Measurements from ENCODE around the gene LIPJ.

LIPJ gene

DNA sequence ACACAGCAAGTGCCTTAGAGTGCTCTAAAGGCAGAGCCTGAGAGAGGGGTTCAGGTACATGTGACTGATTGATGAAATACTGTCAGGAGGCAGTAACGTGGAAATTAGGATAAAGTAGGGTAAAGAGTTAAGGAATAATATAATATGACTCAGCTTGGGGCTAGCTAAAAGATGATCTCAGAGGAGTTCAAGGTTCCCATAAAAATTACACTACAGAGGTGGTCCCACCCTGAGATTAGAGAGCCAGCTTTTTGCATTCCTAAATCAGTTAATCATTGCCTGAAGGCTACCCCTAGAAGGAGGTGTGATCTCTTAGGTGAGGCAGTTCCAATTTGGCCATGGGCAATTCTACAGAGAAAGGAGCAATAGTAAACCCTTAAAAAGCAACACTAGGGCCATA, 5.8 kb downstream of the LIPJ start:
- H3K27ac ChIP-seq (ENCODE audit: low read length), result no peak overlapping the region

DNA sequence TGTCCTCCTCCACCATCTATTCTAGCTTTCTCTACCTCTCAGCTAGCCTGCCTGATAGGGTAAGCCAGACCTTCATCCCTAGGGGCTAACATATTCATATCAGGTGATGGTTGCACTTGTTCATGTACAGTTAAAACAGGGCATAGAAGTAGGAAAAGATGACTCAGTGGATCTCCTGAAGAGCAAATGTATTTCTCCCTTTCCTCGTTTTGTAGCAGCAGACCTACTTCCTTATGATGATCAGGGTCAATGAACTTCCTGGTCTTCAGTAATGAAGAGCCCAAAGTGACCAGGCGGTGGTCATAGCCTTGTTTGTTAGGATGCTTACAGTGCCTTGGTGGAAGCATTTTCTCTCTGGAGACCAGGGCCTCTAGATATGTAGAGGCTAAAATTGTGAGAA, 6.3 kb downstream of the LIPJ start:
- no peak overlapping the region for H3K27ac ChIP-seq (ENCODE audit: low read length)
- no peaks in the 10 kb centered on the region for H3K9me3 ChIP-seq (ENCODE audit: insufficient read depth, low read length, severe bottlenecking)
- DNase-seq, result no peak
- no peaks in the 10 kb centered on the region for H3K79me2 ChIP-seq (ENCODE audit: insufficient read depth, low read length)
- ATAC-seq (ENCODE audit: insufficient read depth, low read depth), result no peak
- no peak overlapping the region for H2AFZ ChIP-seq (ENCODE audit: low read depth, low read length)
- H3K27me3 ChIP-seq (ENCODE audit: insufficient read depth, low read length, poor library complexity), result peaks cover 2% of the 10 kb centered on the region
- H3K36me3 ChIP-seq (ENCODE audit: insufficient read depth, low read length), result no peaks in the 10 kb centered on the region
- no peaks in the 10 kb centered on the region for H4K20me1 ChIP-seq (ENCODE audit: insufficient read depth, low read length)
- H3K9ac ChIP-seq (ENCODE audit: low read depth, low read length), result no peak overlapping the region
- no peak overlapping the region for H3K4me3 ChIP-seq (ENCODE audit: low read depth in 1 of 2, low read length in 2 of 2)
- H3K4me1 ChIP-seq (ENCODE audit: insufficient read depth, low read length), result no peaks in the 10 kb centered on the region
- H3K4me2 ChIP-seq (ENCODE audit: insufficient read depth, low read length), result no peak overlapping the region
- TF ChIP-seq, protein P1, sequence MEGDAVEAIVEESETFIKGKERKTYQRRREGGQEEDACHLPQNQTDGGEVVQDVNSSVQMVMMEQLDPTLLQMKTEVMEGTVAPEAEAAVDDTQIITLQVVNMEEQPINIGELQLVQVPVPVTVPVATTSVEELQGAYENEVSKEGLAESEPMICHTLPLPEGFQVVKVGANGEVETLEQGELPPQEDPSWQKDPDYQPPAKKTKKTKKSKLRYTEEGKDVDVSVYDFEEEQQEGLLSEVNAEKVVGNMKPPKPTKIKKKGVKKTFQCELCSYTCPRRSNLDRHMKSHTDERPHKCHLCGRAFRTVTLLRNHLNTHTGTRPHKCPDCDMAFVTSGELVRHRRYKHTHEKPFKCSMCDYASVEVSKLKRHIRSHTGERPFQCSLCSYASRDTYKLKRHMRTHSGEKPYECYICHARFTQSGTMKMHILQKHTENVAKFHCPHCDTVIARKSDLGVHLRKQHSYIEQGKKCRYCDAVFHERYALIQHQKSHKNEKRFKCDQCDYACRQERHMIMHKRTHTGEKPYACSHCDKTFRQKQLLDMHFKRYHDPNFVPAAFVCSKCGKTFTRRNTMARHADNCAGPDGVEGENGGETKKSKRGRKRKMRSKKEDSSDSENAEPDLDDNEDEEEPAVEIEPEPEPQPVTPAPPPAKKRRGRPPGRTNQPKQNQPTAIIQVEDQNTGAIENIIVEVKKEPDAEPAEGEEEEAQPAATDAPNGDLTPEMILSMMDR (IDR thresholded peaks at IDR 0.05; ENCODE audit: borderline replicate concordance, extremely low read depth, low read length, poor library complexity, severe bottlenecking), result no peak
- no peak for TF ChIP-seq EZH2 (IDR thresholded peaks at IDR 0.05; ENCODE audit: borderline replicate concordance, low read depth, low read length, severe bottlenecking)

More for the DNA sequence above, 5.8 kb downstream of the LIPJ start:
- Histone ChIP-seq H3K4me2 (ENCODE audit: insufficient read depth, low read length) (no peak overlapping the region), H3K9ac (ENCODE audit: low read depth, low read length) (no peak overlapping the region), H3K27me3 (ENCODE audit: insufficient read depth, low read length, poor library complexity) (peaks cover 2% of the 10 kb centered on the region), H3K9me3 (ENCODE audit: insufficient read depth, low read length, severe bottlenecking) (no peaks in the 10 kb centered on the region), H3K4me3 (ENCODE audit: low read depth in 1 of 2, low read length in 2 of 2) (no peak overlapping the region), H2AFZ (ENCODE audit: low read depth, low read length) (no peak overlapping the region), H3K4me1 (ENCODE audit: insufficient read depth, low read length) (no peaks in the 10 kb centered on the region), H4K20me1 (ENCODE audit: insufficient read depth, low read length) (no peaks in the 10 kb centered on the region), H3K36me3 (ENCODE audit: insufficient read depth, low read length) (no peaks in the 10 kb centered on the region), H3K79me2 (ENCODE audit: insufficient read depth, low read length) (no peaks in the 10 kb centered on the region)
- TF ChIP-seq, protein P1 (IDR thresholded peaks at IDR 0.05; ENCODE audit: borderline replicate concordance, extremely low read depth, low read length, poor library complexity, severe bottlenecking), result no peak
- DNase-seq (no peak), ATAC-seq (ENCODE audit: insufficient read depth, low read depth) (no peak)

DNA sequence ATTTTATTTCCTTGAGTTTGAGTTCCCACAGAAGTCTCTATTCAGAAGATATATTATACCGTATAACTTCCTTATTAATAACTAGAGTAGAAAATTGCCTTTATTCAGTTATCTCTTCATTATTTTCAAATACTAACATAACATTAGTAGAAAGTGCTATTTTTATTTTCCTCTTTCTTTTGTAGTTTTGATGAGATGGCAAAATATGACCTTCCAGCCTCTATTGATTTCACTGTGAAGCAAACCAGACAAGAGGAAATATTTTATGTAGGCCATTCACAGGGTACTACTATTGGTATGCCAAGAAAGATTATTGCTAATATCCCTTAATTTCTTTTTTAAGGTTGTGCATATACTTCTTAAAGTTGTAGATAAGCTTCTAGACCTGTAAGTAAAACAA, 7.9 kb downstream of the LIPJ start:
- H3K9me3 ChIP-seq (ENCODE audit: insufficient read depth, low read length, severe bottlenecking), result no peaks in the 10 kb centered on the region

More for the DNA sequence above, 7.9 kb downstream of the LIPJ start:
- Histone ChIP-seq H3K4me2 (ENCODE audit: insufficient read depth, low read length) (no peak overlapping the region), H3K27ac (ENCODE audit: low read length) (no peak overlapping the region), H3K9ac (ENCODE audit: low read depth, low read length) (no peak overlapping the region), H2AFZ (ENCODE audit: low read depth, low read length) (no peak overlapping the region), H3K27me3 (ENCODE audit: insufficient read depth, low read length, poor library complexity) (peaks cover 2% of the 10 kb centered on the region), H3K79me2 (ENCODE audit: insufficient read depth, low read length) (no peaks in the 10 kb centered on the region), H3K4me3 (ENCODE audit: low read depth in 1 of 2, low read length in 2 of 2) (no peak overlapping the region), H4K20me1 (ENCODE audit: insufficient read depth, low read length) (no peaks in the 10 kb centered on the region), H3K36me3 (ENCODE audit: insufficient read depth, low read length) (no peaks in the 10 kb centered on the region), H3K4me1 (ENCODE audit: insufficient read depth, low read length) (no peaks in the 10 kb centered on the region)
- no peak for DNase-seq
- TF ChIP-seq EZH2 (IDR thresholded peaks at IDR 0.05; ENCODE audit: borderline replicate concordance, low read depth, low read length, severe bottlenecking), result no peak
- TF ChIP-seq, protein P1 (IDR thresholded peaks at IDR 0.05; ENCODE audit: borderline replicate concordance, extremely low read depth, low read length, poor library complexity, severe bottlenecking), result no peak
- ATAC-seq (ENCODE audit: insufficient read depth, low read depth), result no peak

Data from DND-41 (cell line).